SK-N-SH (cell line): ENCODE results near the gene KDM6B. TPM values are rescaled to one million over a fixed set of nuclear protein-coding genes. Genes with fewer than 3 reads are reported as not detected.

Source experiments
- CTCF ChIA-PET: fragments of 300-600, 350-600 bp; formaldehyde crosslinking; extraction: SDS; loops from one replicate; lab custom pipeline; 2021; lab: Yijun Ruan, JAX
- POLR2A ChIA-PET: fragments of 350-600 bp; sonication (Branson Sonifier 250); formaldehyde crosslinking; extraction: SDS; loops from one replicate; lab custom pipeline; 2020; ENCODE audit warnings: antibody characterized with exemption, inconsistent platforms; lab: Yijun Ruan, JAX
- DNase-seq: peaks from one replicate; pipeline ENCODE4 v3.0.0; 2012
- H2AFZ ChIP-seq: fragments of 200-600 bp; sonication (generic); 2 replicates; pipeline ENCODE4 v1.8.1; 2016; ENCODE audit warnings: antibody characterized with exemption, mild to moderate bottlenecking, low read depth
- H3F3A ChIP-seq: fragments of 200-600 bp; sonication (generic); replicated peaks from 2 replicates; pipeline ENCODE3; 2016; ENCODE audit warnings: antibody characterized with exemption, mild to moderate bottlenecking; ENCODE audit not compliant: insufficient read depth
- H3K27ac ChIP-seq, 2 experiments: fragments of 200-500 bp in 1 of 2; fragments of 200-600 bp in 1 of 2; sonication (Bioruptor generic) in 1 of 2; sonication (generic), shearing (Covaris generic) in 1 of 2; 2 replicates each; pipeline versions ENCODE4 v1.5.1 to v1.6.1; 2014 to 2016; ENCODE audit warnings: low read depth in 2 of 2, inconsistent platforms in 1 of 2, low read length in 1 of 2, mild to moderate bottlenecking in 1 of 2, mixed read lengths in 1 of 2
- H3K27me3 ChIP-seq: fragments of 200-600 bp; sonication (generic), shearing (Covaris generic); 2 replicates; pipeline ENCODE4 v1.6.1; 2016; ENCODE audit warnings: mixed run types; ENCODE audit not compliant: insufficient read depth
- H3K36me3 ChIP-seq, 2 experiments: fragments of 200-500 bp in 1 of 2; fragments of 200-600 bp in 1 of 2; sonication (Bioruptor generic) in 1 of 2; sonication (generic) in 1 of 2; replicated peaks in 1 of 2; 2 replicates each; pipeline versions ENCODE3 to v1.5.1; 2014 to 2016; ENCODE audit warnings: low read length in 1 of 2, mild to moderate bottlenecking in 1 of 2; ENCODE audit not compliant: insufficient read depth in 2 of 2, control insufficient read depth in 1 of 2
- H3K4me1 ChIP-seq, 2 experiments: fragments of 200-500 bp in 1 of 2; fragments of 200-600 bp in 1 of 2; sonication (Bioruptor generic) in 1 of 2; sonication (generic), shearing (Covaris generic) in 1 of 2; 2 replicates each; pipeline versions ENCODE4 v1.5.1 to v1.6.1; 2014 to 2016; ENCODE audit warnings: low read depth in 1 of 2, low read length in 1 of 2, mixed run types in 1 of 2; ENCODE audit not compliant: insufficient read depth in 2 of 2, control insufficient read depth in 1 of 2
- H3K4me2 ChIP-seq: fragments of 200-600 bp; sonication (generic), shearing (Covaris generic); 2 replicates; pipeline ENCODE4 v1.6.1; 2017; ENCODE audit warnings: mixed run types
- H3K4me3 ChIP-seq, 2 experiments: fragments of 200-500 bp in 1 of 2; fragments of 200-600 bp in 1 of 2; sonication (Bioruptor generic) in 1 of 2; sonication (generic), shearing (Covaris generic) in 1 of 2; 2 replicates each; pipeline versions ENCODE4 v1.5.1 to v1.8.1; 2014 to 2016; ENCODE audit warnings: low read depth in 2 of 2, inconsistent platforms in 1 of 2, low read length in 1 of 2, mild to moderate bottlenecking in 1 of 2, mixed read lengths in 1 of 2, moderate library complexity in 1 of 2
- H3K79me2 ChIP-seq: fragments of 200-600 bp; sonication (generic); 2 replicates; pipeline ENCODE4 v1.8.1; 2017; ENCODE audit warnings: mild to moderate bottlenecking; ENCODE audit not compliant: insufficient read depth
- H3K9ac ChIP-seq: fragments of 200-600 bp; sonication (generic); 2 replicates; pipeline ENCODE4 v1.6.1; 2017; ENCODE audit warnings: mixed run types
- H3K9me2 ChIP-seq: fragments of 200-600 bp; sonication (generic); 2 replicates; pipeline ENCODE4 v1.6.1; 2017; ENCODE audit warnings: mixed run types
- H3K9me3 ChIP-seq: fragments of 200-600 bp; sonication (generic); 2 replicates; pipeline ENCODE4 v1.6.1; 2017; ENCODE audit warnings: mixed run types, mild to moderate bottlenecking, moderate library complexity
- H4K20me1 ChIP-seq: fragments of 200-600 bp; sonication (generic); 2 replicates; pipeline ENCODE4 v1.6.1; 2017; ENCODE audit warnings: mild to moderate bottlenecking, mixed run types; ENCODE audit not compliant: insufficient read depth
- CHD2 ChIP-seq: fragments of 150-350 bp; IDR thresholded peaks from 2 replicates; pipeline ENCODE4 v1.6.1; 2018; ENCODE audit warnings: low read length; ENCODE audit not compliant: partially characterized antibody
- ELF1 ChIP-seq: IDR thresholded peaks from 2 replicates; pipeline ENCODE4 v1.4.0; 2012
- EP300 ChIP-seq, 2 experiments: IDR thresholded peaks; 2 replicates each; pipeline versions ENCODE4 v1.4.0 to v1.6.1; 2012; ENCODE audit warnings: borderline replicate concordance in 1 of 2, low read depth in 1 of 2, low read length in 1 of 2
- FOXJ3 ChIP-seq: sonication (generic); formaldehyde crosslinking; IDR thresholded peaks from 2 replicates; pipeline ENCODE4 v1.5.1; 2020; ENCODE audit warnings: mild to moderate bottlenecking, missing genetic modification reagents
- GATA2 ChIP-seq: sonication (generic); formaldehyde crosslinking; IDR thresholded peaks from 2 replicates; pipeline ENCODE4 v1.5.0; 2020; ENCODE audit warnings: mild to moderate bottlenecking, missing genetic modification reagents
- JUND ChIP-seq: IDR thresholded peaks from 2 replicates; pipeline ENCODE4 v1.4.0; 2012
- MEF2A ChIP-seq: IDR thresholded peaks from 2 replicates; pipeline ENCODE4 v1.4.0; 2012; ENCODE audit warnings: low read depth, borderline replicate concordance
- MXI1 ChIP-seq: IDR thresholded peaks from 2 replicates; pipeline ENCODE4 v1.6.1; 2012; ENCODE audit warnings: mild to moderate bottlenecking, low read depth, low read length, improper control_type of control experiment
- NFIC ChIP-seq: IDR thresholded peaks from 2 replicates; pipeline ENCODE4 v1.4.0; 2012; ENCODE audit warnings: borderline replicate concordance
- NRF1 ChIP-seq: IDR thresholded peaks from 2 replicates; pipeline ENCODE4 v1.6.1; 2012; ENCODE audit warnings: low read depth, mild to moderate bottlenecking, low read length
- POLR2AphosphoS5 ChIP-seq: IDR thresholded peaks from 2 replicates; pipeline ENCODE4 v1.6.1; 2012; ENCODE audit warnings: low read depth, low read length
- RAD21 ChIP-seq: IDR thresholded peaks from 2 replicates; pipeline ENCODE4 v1.6.1; 2012; ENCODE audit warnings: mild to moderate bottlenecking, low read length
- RXRA ChIP-seq: IDR thresholded peaks from 2 replicates; pipeline ENCODE4 v1.4.0; 2012; ENCODE audit warnings: low read depth, mild to moderate bottlenecking, borderline replicate concordance
- SMC3 ChIP-seq: IDR thresholded peaks from 2 replicates; pipeline ENCODE4 v1.6.1; 2012; ENCODE audit warnings: low read depth, low read length, improper control_type of control experiment
- TAF1 ChIP-seq: IDR thresholded peaks from 2 replicates; pipeline ENCODE4 v1.6.1; 2012; ENCODE audit warnings: low read depth, mild to moderate bottlenecking, low read length, moderate library complexity, borderline replicate concordance
- TCF12 ChIP-seq: IDR thresholded peaks from 2 replicates; pipeline ENCODE4 v1.4.0; 2012
- WGBS: methylation state at CpG from one replicate; pipeline ENCODE4 v1.1.6; 2017; ENCODE audit warnings: low lambda C conversion rate; 5-methylcytosine and 5-hydroxymethylcytosine counted together
- polyA plus RNA-seq, 3 experiments: library from polyadenylated mRNA; depleted of rRNA; stranded (reverse); fragments of >200 nt; gene quantifications; 2 replicates each; pipeline ENCODE4 v1.2.3, GENCODE V29; 2012
- TF ChIP-seq, protein P1 (sequence below): IDR thresholded peaks from 2 replicates; pipeline ENCODE4 v1.4.0; 2012; ENCODE audit warnings: low read depth
- TF ChIP-seq, protein P2 (sequence below): fragments of 200-600 bp; sonication (generic); IDR thresholded peaks from 2 replicates; pipeline ENCODE4 v1.6.1; 2017; ENCODE audit warnings: antibody characterized with exemption, mild to moderate bottlenecking, moderate library complexity
- TF ChIP-seq, protein P3 (sequence below): fragments of 150-350 bp; IDR thresholded peaks from 2 replicates; pipeline ENCODE4 v1.6.1; 2017; ENCODE audit warnings: antibody characterized with exemption, low read length, low read depth, borderline replicate concordance
- TF ChIP-seq, protein P4 (sequence below): IDR thresholded peaks from 2 replicates; pipeline ENCODE4; 2012
- TF ChIP-seq, protein P5 (sequence below): IDR thresholded peaks from 2 replicates; pipeline ENCODE4 v1.4.0; 2012; ENCODE audit warnings: low read depth, borderline replicate concordance
- TF ChIP-seq, protein P6 (sequence below): IDR thresholded peaks from 2 replicates; pipeline ENCODE4 v1.4.0; 2012; ENCODE audit warnings: low read depth, borderline replicate concordance

KDM6B gene
- polyA plus RNA-seq, 1 of the 3 experiments (the other 2 are of a cell fraction): 2.6 TPM

DNA sequence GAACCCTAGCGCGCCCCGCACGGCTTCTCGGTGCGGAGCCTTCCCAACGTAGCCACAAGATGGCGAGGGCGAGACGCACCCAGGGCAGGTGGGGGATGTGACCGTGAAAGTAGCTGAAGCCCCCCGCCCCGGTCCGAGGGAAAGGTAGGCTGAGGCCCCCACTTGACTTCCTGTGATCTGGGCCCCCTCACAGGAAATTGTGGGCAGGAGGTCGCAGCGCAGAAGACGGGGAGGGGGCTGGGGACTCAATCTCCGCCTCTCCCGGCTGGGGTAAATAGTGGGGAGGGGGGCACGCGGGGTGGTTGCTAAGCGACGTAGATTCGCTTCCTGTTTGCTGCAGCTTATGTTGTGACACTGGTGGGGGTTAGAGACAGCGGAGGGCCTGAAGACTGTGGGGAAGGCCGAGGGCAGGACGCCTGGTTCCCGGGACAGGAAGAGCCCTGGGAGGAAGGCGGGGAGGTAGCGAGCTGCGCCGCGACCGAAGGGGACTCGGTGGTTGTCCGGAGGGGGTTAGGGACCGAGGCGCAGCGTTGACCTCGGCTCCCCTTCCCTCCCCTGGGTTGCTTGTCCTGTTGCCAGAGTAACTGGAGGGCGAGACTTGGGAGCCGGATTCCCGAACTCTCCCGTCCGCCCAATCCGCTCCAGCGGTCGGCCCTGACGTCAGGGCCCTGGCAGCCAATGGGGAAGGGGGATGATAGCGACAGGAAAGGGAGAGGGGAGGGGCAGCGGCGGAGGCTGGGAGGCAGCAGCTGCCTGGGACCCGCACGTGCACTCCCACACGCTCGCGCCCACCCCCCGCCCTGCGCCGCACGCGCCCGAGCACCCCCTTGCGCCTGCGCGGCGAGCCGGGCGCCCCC is 1.2 kb downstream of the KDM6B start (continued):
- TF ChIP-seq TAF1: no peak
- TF ChIP-seq CHD2: peak; percentile 93
- TF ChIP-seq, protein P1, sequence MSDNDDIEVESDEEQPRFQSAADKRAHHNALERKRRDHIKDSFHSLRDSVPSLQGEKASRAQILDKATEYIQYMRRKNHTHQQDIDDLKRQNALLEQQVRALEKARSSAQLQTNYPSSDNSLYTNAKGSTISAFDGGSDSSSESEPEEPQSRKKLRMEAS: peak; percentile 95
- peak; percentile 98 for TF ChIP-seq MXI1
- no peak for TF ChIP-seq JUND
- TF ChIP-seq, protein P2, sequence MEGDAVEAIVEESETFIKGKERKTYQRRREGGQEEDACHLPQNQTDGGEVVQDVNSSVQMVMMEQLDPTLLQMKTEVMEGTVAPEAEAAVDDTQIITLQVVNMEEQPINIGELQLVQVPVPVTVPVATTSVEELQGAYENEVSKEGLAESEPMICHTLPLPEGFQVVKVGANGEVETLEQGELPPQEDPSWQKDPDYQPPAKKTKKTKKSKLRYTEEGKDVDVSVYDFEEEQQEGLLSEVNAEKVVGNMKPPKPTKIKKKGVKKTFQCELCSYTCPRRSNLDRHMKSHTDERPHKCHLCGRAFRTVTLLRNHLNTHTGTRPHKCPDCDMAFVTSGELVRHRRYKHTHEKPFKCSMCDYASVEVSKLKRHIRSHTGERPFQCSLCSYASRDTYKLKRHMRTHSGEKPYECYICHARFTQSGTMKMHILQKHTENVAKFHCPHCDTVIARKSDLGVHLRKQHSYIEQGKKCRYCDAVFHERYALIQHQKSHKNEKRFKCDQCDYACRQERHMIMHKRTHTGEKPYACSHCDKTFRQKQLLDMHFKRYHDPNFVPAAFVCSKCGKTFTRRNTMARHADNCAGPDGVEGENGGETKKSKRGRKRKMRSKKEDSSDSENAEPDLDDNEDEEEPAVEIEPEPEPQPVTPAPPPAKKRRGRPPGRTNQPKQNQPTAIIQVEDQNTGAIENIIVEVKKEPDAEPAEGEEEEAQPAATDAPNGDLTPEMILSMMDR: peak; percentile 77

DNA sequence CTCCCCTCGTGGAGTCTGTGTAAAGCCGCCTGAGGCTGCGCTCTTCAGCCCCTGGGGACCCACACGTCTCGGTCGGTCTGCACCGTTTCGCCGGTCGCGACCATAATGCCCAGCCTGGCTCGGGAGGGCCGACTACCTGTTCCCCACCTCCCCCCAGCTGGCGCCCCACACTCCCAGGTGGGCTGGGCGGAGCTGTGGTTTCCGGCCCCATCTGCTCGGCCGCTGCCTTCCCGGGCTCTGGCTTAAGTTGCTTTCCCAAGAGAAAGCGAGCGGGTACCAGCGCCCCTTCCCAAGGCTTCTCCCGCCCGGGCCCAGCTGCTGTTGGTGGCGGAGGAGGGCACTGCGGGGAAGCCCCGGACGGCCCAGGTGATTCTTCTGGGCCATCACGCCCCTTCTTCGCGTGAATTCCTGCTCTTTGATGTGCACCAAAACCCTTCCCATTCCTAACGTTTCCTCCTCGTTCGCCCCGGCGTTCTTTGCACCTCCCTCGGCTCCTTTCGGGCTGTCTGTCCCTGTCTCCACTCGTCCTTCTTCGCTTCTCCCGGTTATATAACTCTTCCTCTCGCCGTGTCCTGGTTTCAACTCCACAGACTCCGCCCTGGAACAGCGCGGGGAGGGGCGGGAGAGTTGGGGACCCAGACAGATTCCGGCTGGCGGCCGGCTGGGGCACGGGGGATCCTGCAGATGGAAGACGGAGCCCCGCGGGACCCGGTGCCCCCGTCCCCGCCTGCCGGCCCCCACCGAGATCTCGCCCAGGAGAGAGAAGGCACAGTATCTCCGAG is 2.0 kb downstream of the KDM6B start:
- H4K20me1 ChIP-seq: peaks cover 26% of the 10 kb centered on the region
- peaks cover 30 to 35% of the 10 kb centered on the region in 2 experiments for H3K4me1 ChIP-seq
- peak overlapping the region; percentile 99 for H3K4me2 ChIP-seq
- H2AFZ ChIP-seq: peak overlapping the region; percentile 63; the same call in 1 of the 2 replicates
- no peaks in the 10 kb centered on the region for H3K9me2 ChIP-seq
- ChIA-PET CTCF (interaction anchor here (0.6 to 6.5 kb wide), 17 partner anchors 8 to 154 kb away, joined by 3 to 79 read pairs (median 7); partner anchors contain the start of genes CYB5D1, DNAH2, NAA38 and TMEM88), POLR2A (interaction anchor here (0.7 to 3.2 kb wide), 8 partner anchors 9 to 287 kb away, joined by 3 to 19 read pairs (median 4); partner anchors contain the start of genes CHD3, CYB5D1, NAA38 and TNFSF12)
- no peaks in the 10 kb centered on the region for H3K9me3 ChIP-seq
- H3K27ac ChIP-seq: peak overlapping the region; percentile 98 to 99
- H3F3A ChIP-seq: peaks cover 33% of the 10 kb centered on the region
- peak overlapping the region; percentile 99 for H3K9ac ChIP-seq
- H3K27me3 ChIP-seq: no peaks in the 10 kb centered on the region
- under 1% methylated on average over 47 of the region's 61 CpGs for WGBS
- H3K79me2 ChIP-seq: peaks cover 41% of the 10 kb centered on the region
- peaks cover 5 to 14% of the 10 kb centered on the region in 2 experiments for H3K36me3 ChIP-seq
- DNase-seq: peak; percentile 55
- H3K4me3 ChIP-seq: peak overlapping the region; percentile 90 to 97
- TF ChIP-seq NFIC (no peak), RAD21 (no peak), TAF1 (peak; percentile 52; the same call in 1 of the 2 replicates), TCF12 (no peak; the same call in 1 of the 2 replicates), EP300 (IDR thresholded peaks at IDR 0.05; ENCODE audit: borderline replicate concordance in 1 of 2, low read depth in 1 of 2, low read length in 1 of 2) (no peak), SMC3 (no peak), RXRA (peak; percentile 63; the same call in 1 of the 2 replicates), MXI1 (no peak), GATA2 (CRISPR knock-in tag) (no peak), FOXJ3 (CRISPR knock-in tag) (no peak), NRF1 (no peak), POLR2AphosphoS5 (peak; percentile 61; the same call in 1 of the 2 replicates), MEF2A (no peak), ELF1 (no peak)
- TF ChIP-seq, protein P3, sequence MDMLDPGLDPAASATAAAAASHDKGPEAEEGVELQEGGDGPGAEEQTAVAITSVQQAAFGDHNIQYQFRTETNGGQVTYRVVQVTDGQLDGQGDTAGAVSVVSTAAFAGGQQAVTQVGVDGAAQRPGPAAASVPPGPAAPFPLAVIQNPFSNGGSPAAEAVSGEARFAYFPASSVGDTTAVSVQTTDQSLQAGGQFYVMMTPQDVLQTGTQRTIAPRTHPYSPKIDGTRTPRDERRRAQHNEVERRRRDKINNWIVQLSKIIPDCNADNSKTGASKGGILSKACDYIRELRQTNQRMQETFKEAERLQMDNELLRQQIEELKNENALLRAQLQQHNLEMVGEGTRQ: no peak
- TF ChIP-seq, protein P4, sequence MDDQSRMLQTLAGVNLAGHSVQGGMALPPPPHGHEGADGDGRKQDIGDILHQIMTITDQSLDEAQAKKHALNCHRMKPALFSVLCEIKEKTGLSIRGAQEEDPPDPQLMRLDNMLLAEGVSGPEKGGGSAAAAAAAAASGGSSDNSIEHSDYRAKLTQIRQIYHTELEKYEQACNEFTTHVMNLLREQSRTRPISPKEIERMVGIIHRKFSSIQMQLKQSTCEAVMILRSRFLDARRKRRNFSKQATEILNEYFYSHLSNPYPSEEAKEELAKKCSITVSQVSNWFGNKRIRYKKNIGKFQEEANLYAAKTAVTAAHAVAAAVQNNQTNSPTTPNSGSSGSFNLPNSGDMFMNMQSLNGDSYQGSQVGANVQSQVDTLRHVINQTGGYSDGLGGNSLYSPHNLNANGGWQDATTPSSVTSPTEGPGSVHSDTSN: no peak
- TF ChIP-seq, protein P5, sequence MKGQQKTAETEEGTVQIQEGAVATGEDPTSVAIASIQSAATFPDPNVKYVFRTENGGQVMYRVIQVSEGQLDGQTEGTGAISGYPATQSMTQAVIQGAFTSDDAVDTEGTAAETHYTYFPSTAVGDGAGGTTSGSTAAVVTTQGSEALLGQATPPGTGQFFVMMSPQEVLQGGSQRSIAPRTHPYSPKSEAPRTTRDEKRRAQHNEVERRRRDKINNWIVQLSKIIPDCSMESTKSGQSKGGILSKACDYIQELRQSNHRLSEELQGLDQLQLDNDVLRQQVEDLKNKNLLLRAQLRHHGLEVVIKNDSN: no peak
- TF ChIP-seq, protein P6, sequence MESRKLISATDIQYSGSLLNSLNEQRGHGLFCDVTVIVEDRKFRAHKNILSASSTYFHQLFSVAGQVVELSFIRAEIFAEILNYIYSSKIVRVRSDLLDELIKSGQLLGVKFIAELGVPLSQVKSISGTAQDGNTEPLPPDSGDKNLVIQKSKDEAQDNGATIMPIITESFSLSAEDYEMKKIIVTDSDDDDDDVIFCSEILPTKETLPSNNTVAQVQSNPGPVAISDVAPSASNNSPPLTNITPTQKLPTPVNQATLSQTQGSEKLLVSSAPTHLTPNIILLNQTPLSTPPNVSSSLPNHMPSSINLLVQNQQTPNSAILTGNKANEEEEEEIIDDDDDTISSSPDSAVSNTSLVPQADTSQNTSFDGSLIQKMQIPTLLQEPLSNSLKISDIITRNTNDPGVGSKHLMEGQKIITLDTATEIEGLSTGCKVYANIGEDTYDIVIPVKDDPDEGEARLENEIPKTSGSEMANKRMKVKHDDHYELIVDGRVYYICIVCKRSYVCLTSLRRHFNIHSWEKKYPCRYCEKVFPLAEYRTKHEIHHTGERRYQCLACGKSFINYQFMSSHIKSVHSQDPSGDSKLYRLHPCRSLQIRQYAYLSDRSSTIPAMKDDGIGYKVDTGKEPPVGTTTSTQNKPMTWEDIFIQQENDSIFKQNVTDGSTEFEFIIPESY: no peak
